Measurements from ENCODE around the gene PCDHGC4.

GRCh38 chr5:141514330-141515133 is 29.7 kb downstream of the PCDHGC4 start:
- TF ChIP-seq, protein P1, sequence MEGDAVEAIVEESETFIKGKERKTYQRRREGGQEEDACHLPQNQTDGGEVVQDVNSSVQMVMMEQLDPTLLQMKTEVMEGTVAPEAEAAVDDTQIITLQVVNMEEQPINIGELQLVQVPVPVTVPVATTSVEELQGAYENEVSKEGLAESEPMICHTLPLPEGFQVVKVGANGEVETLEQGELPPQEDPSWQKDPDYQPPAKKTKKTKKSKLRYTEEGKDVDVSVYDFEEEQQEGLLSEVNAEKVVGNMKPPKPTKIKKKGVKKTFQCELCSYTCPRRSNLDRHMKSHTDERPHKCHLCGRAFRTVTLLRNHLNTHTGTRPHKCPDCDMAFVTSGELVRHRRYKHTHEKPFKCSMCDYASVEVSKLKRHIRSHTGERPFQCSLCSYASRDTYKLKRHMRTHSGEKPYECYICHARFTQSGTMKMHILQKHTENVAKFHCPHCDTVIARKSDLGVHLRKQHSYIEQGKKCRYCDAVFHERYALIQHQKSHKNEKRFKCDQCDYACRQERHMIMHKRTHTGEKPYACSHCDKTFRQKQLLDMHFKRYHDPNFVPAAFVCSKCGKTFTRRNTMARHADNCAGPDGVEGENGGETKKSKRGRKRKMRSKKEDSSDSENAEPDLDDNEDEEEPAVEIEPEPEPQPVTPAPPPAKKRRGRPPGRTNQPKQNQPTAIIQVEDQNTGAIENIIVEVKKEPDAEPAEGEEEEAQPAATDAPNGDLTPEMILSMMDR (IDR thresholded peaks at IDR 0.05), result no peak
- no peak for TF ChIP-seq EP300 (IDR thresholded peaks at IDR 0.05)

Data from tibial nerve (tissue), 4 donors.